ENCODE results near the gene HEATR9.
"Not testable (repeated sequence)": the region's sequence is repeated elsewhere in the genome, so short reads cannot be mapped to it uniquely, and the experiment has no call there.

Gene HEATR9, protein sequence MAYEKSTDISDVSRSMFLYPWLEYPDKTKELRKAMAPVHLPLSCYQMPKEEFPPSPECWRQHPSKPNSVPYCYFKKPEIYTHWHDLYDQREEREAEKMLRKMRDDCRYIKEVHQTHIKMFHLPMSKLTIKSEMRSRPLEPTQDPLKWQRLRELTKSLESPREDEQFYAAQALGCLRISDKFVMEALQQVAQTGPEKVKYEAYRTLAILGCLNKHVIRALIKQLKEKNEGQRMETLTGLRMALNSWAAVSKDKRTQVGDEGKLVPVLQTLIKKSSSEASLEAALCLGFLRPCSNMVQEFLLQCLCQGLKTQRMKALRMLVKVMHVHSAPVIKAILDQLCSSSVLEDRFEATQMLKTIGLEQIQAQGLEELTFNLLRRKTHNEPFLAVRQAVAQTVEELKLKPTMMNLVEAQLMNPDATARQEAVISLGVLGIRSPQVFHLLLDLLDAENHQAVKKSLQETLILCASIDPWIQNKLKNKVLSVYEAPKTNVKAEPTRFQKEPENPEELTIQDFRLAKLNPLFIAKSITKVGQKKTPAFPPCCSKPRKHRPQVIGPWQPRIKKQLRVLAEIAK

DNA sequence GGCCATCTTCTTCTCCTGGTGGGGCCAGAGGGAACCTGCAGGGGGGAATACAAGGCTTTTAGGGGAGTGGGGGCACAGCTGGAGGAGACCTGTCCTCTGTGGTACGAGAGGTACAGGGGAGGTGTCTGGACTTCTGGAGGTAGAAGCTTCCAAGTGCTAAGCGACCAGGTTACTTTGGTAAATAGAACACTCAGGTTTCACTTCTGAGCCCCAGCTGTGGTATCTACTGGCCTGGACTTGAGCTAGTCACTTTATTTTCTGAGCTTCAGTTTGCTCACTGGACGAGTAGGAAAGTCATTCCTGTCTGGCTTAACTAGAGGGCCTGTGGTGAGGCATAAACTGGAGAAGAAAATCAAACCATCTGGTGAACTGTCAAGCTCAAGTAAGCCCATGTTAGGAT is at the start of gene HEATR9:
TSS of gene HEATR9 (minus strand) at position 155 of the 400 bp plus-strand sequence. CDS start at position 6, 149 bp downstream.
- no peak for DNase-seq (ENCODE audit: low spot score)
- no peak for FAIRE-seq

DNA sequence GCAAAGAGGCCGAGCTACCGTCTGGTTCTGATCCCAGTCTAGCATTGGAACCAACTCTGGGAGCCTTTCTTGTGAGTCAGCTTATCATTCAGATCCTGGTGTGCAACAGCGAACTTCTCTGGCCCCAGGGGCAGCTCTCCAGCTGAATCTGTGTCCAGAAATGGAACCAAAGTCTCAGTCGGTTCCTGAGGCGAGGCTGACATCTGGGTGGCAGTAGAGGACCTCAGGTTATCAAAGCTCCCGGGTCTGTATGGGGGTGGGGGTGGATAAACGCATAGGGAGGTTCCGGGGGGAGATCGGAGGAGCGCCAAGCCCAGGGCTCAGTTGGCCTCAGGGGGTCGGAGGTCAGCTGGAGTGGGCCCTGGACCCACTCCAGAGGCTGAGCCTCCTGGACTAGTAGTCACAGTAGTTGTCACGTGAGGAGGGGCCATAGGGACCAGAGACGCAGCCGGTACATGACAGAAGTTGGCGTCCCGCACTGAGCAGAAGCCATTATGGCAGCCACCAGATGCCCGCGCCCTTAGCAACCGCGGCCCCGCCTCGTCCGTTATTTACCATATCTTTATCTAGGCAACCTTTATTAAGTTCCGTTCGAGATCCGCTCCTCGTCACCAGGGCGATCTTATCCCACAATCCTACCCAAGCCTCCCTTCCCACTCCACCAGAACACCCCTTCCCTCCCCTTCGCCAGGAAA is 49.0 kb upstream of the HEATR9 start:
- FAIRE-seq (no peak), DNase-seq (ENCODE audit: low spot score) (no peak)

DNA sequence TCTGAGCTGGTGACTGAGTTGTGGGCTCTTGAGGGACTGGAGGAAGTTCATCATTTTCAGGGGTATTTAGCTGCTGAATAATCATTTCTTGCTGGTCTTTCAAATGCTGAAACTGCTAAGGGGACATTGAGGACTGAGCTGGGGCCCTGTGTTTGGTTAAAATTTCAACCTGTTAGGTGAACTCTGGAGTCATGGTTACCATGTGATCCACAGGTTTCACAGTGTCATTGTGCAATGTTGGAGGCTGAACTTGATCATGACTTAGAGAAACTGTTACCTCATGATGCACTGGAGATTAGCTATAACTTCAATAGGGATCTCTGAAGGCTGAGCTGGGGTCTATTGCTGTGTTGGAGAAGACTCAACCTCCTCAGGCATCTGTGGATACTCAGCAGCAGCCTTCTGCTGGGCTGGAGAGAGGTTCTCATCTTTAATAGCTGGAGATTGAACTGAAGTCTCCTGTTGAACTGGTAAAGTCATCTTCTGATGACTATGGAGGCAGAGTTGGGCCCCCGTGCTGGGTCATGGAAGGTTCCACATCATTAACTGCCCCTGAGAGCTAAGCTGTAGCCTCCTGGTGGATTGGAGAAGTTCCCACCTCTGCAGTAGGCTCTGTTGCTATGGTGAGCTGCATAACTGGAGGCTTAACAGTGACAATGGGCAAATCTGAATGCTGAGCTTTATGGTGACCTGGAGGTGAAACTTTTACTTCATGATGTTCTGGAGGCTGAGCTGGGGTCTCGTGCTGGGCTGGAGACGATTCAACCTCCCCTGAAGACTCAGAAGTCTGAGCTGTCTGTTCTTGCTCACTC is 46.7 kb upstream of the HEATR9 start:
- DNase-seq (ENCODE audit: low spot score), result no peak
- no peak for FAIRE-seq

DNA sequence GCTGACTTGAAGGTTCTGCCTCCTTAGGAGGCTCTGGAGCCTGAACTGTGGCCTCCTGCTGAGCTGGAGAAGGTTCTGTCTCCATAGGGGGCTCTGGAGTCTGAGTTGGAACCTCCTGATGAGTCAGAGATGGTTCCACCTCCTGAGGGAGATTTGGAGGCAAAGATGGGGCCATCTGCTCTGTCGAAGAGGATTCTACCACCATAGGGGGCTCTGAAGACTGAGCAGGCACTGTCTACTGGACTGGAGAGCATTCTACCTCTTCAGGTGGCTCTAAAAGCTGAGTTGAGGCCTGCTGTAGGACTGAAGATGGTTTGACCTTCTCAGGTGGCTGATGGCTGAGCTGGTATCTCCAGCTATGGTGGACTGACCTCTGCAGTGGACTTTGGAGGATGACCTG is 45.7 kb upstream of the HEATR9 start:
- DNase-seq (ENCODE audit: low spot score) (no peak), FAIRE-seq (no peak)

DNA sequence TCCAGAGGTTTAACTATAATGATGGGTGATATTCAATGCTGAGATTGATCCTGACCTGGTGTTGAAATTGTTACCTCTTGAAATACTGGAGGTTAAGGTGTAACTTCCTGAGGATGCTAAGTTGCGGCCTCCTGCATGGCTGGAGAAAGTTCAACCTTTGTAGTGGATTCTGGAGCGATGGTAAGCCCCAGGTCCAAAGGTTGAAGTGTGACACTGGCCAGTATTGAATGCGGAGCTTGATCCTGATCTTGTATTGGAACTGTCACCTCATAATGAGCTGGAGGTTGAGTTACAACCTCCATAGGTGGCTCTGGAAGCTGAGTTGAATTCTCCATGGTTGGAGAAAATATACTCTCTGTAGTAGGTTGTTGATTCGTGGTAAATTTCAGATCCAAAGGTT is 44.9 kb upstream of the HEATR9 start:
- DNase-seq (ENCODE audit: low spot score) (no peak), FAIRE-seq (no peak)

- FAIRE-seq, result no peak
- no peak for DNase-seq (ENCODE audit: low spot score)
These were observed 44.3 kb upstream of the HEATR9 start for GRCh38 chr17:35912942-35913341.

DNA sequence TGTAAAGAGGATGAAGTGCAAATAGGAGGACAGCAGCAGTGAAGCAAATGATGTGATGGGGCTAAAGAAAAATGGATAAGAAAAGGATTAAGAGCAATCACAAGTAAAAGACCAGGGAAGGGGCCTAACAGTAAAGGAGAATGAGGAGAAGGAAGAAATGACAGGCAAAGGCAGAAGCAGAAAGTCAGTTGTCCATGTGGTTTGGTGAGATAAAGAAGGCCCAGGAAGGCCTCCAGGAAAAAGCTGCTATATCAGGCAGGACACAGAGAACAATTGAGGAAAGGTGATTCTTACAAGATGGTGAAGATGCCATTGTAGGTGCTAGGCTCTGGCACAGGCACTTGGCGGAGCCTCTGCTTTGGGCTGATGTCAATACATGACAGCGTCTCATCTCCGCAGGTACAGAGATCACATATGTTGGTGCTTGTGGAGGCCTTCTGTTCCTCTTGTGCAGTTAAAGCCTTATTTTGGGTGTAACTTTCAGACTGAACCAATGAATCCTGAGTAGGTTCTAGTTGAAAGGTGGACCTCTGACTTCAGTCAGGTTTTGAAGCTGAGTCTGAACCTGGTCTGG is 43.7 kb upstream of the HEATR9 start:
- DNase-seq (ENCODE audit: low spot score) (no peak), FAIRE-seq (no peak)

GRCh38 chr17:35909408-35909807 is 40.7 kb upstream of the HEATR9 start:
- no peak for FAIRE-seq
- no peak for DNase-seq (ENCODE audit: low spot score)

DNA sequence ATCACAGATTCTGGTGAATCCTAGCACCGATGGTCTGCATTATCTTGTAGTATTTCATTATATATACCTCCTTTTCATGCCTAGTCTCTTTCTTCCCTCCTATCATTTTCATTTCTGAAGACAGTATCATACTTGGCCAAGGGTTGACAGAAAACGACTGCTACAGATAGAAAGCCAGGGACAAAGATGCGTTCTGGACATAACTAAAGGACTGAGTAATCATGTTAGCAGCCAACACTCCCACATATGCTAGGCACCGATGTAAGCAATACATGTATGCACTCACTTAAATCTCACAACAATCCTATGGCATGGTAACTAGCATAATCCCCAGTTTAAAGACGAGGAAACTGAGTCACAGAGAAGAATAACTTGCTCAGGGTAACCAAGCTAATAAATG is 39.0 kb upstream of the HEATR9 start:
- no peak for DNase-seq (ENCODE audit: low spot score)
- FAIRE-seq, result no peak

GRCh38 chr17:35906926-35907637 is 38.4 kb upstream of the HEATR9 start:
- no peak for DNase-seq (ENCODE audit: low spot score)
- no peak for FAIRE-seq

- DNase-seq (ENCODE audit: low spot score), result no peak
These were observed 37.7 kb upstream of the HEATR9 start for GRCh38 chr17:35906191-35906925.

GRCh38 chr17:35903451-35903850 is 34.8 kb upstream of the HEATR9 start:
- no peak for DNase-seq (ENCODE audit: low spot score)
- FAIRE-seq, result no peak

More at GRCh38 chr17:35906191-35906925, 37.7 kb upstream of the HEATR9 start:
- FAIRE-seq, result no peak

DNA sequence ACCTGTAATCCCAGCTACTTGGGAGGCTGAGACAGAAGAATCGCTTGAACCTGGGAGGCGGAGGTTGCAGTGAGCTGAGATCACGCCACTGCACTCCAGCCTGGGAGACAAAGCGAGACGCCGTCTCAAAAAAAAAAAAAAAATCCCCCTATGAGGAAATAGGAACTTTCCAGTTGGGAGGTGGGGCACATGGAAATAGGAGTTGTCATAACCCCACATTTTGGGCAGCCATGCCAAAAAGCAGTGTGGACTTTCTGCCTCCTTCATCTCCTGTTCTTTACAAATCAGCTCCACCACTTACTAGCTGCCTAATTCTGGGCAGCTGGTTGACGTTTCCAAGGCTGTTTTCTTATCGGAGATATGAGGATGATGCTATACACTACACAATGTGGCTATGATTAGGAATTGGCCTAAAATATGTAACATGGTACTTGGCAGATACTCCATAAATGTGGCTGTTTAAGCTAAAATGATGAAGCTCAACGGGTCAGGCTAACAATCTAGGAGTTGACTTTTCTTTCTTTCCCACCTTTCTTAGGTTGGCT is 33.0 kb upstream of the HEATR9 start:
- DNase-seq (ENCODE audit: low spot score), result no peak
- no peak for FAIRE-seq

DNA sequence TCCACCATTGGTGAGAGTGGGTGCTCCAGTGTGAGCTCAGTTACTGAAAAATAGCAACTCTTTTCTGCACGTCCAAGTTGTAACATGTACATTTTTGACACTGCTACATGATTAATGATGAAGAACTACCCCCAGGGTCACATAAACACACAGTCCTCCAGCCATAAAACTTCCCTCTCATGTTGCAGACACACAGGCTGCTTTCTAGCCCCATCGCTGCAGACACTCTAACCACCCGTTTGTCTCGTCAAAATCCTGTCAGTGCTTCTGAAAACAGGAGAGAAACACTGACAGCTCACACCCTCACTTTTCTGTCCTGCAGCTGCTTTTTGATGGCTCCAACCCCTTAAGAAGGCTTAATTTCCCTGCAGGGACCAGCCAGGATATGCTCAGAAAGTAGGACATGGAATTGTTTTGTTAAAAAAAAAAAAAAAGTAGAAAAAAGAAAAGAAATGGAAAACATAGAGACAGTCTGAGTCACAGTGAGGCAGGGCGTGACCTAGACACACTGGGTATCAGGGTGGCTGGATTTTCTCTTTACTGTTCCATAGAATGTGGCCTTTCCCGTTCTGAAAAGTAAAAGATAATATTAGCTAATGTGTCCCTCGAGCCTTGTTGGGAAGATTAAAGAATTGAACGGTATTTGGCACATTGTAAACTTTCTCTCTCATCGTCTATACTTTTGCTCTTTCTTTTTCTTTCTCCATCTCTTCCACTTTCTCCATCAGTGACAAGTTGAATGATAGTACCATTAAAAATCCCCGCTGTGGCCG is 32.2 kb upstream of the HEATR9 start:
- DNase-seq (ENCODE audit: low spot score), result peak; percentile 20
- FAIRE-seq, result no peak

- DNase-seq (ENCODE audit: low spot score), result no peak
- no peak for FAIRE-seq
These were observed 31.6 kb upstream of the HEATR9 start for GRCh38 chr17:35900280-35900679.

GRCh38 chr17:35898283-35899070 is 29.8 kb upstream of the HEATR9 start:
- FAIRE-seq (no peak), DNase-seq (ENCODE audit: low spot score) (peak; percentile 34)

DNA sequence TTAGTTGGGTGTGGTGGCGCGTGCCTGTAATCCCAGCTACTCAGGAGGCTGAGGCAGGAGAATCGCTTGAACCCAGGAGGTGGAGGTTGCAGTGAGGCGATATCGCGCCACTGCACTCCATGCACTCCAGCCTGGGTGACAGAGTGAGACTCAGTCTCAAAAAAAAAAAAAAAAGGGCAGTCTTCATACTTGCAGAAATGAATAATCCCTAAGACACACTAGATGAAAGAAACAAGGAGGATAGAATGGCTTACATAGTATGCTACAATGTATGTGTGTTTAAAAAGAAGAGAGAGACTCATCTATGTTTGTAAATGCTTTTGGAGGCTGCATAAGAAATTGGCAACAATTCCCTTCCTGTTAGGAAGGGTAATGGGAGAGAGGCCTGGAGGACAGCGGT is 29.1 kb upstream of the HEATR9 start:
- DNase-seq (ENCODE audit: low spot score); FAIRE-seq: not testable (repeated sequence)
